ENCODE measurements around the gene NPFFR1.

GRCh38 chr10:70258216-70258615, 25.6 kb downstream of the NPFFR1 start:
- no peak for TF ChIP-seq CTCF (conservative IDR thresholded peaks at IDR 0.05; ENCODE audit: low read depth in 2 of 2)
- no peak for TF ChIP-seq EZH2 (IDR thresholded peaks at IDR 0.05; ENCODE audit: low read depth, unreplicated experiment)
- TF ChIP-seq, protein P1, sequence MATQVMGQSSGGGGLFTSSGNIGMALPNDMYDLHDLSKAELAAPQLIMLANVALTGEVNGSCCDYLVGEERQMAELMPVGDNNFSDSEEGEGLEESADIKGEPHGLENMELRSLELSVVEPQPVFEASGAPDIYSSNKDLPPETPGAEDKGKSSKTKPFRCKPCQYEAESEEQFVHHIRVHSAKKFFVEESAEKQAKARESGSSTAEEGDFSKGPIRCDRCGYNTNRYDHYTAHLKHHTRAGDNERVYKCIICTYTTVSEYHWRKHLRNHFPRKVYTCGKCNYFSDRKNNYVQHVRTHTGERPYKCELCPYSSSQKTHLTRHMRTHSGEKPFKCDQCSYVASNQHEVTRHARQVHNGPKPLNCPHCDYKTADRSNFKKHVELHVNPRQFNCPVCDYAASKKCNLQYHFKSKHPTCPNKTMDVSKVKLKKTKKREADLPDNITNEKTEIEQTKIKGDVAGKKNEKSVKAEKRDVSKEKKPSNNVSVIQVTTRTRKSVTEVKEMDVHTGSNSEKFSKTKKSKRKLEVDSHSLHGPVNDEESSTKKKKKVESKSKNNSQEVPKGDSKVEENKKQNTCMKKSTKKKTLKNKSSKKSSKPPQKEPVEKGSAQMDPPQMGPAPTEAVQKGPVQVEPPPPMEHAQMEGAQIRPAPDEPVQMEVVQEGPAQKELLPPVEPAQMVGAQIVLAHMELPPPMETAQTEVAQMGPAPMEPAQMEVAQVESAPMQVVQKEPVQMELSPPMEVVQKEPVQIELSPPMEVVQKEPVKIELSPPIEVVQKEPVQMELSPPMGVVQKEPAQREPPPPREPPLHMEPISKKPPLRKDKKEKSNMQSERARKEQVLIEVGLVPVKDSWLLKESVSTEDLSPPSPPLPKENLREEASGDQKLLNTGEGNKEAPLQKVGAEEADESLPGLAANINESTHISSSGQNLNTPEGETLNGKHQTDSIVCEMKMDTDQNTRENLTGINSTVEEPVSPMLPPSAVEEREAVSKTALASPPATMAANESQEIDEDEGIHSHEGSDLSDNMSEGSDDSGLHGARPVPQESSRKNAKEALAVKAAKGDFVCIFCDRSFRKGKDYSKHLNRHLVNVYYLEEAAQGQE (IDR thresholded peaks at IDR 0.05; ENCODE audit: unreplicated experiment): no peak
- TF ChIP-seq STAT1 (IDR thresholded peaks at IDR 0.05; ENCODE audit: unreplicated experiment): no peak
- TF ChIP-seq CREB1 (CRISPR knock-in tag; IDR thresholded peaks at IDR 0.05; ENCODE audit: low read depth): no peak
- TF ChIP-seq EZH2phosphoT487 (IDR thresholded peaks at IDR 0.05; ENCODE audit: unreplicated experiment): no peak
- no peak for TF ChIP-seq POLR2AphosphoS5 (IDR thresholded peaks at IDR 0.05; ENCODE audit: low read depth)
- no peak for TF ChIP-seq ZNF462 (CRISPR knock-in tag; IDR thresholded peaks at IDR 0.05)
- no peak for TF ChIP-seq NANOG (IDR thresholded peaks at IDR 0.05; ENCODE audit: borderline replicate concordance)
- TF ChIP-seq ETS1 (IDR thresholded peaks at IDR 0.05): no peak
- TF ChIP-seq ZNF114 (CRISPR knock-in tag; IDR thresholded peaks at IDR 0.05): no peak
